HepG2 (cell line): ENCODE measurements around the gene IL2RA. TPM values are rescaled to one million over a fixed set of nuclear protein-coding genes. Genes with fewer than 3 reads are reported as not detected.
A peak's percentile ranks its signal among the peaks of the same experiment; 100 is the strongest.

Experiments used
- ATAC-seq: fragments of 200-7000 bp; cut with Tn5 transposase; 3 replicates; pipeline ENCODE4 v1.9.1; 2020; ENCODE audit warnings: mild to moderate bottlenecking, moderate library complexity
- BruUV-seq: library from RNA; stranded (reverse); fragments of 400-500 nt; replicated peaks from 2 replicates; lab custom pipeline; 2021; lab: Mats Ljungman, UMichigan
- CTCF ChIA-PET: fragments of 300-600 bp; formaldehyde crosslinking; extraction: SDS; loops from one replicate; lab custom pipeline; 2021; ENCODE audit warnings: low total read pairs, inconsistent platforms, low intra/inter-chr PET ratio; lab: Yijun Ruan, JAX
- POLR2A ChIA-PET: fragments of 350-600 bp; sonication (Branson Sonifier 250); formaldehyde crosslinking; loops from one replicate; lab custom pipeline; 2020; ENCODE audit warnings: antibody characterized with exemption, inconsistent platforms; lab: Yijun Ruan, JAX
- DNase-seq: peaks from one replicate; pipeline ENCODE4 v3.0.0-alpha.2; 2015; ENCODE audit warnings: low spot score
- FAIRE-seq: peaks from 3 replicates; lab custom pipeline; 2011; peaks lifted over from hg19 to GRCh38; lab: Jason Lieb, UNC
- H2AFZ ChIP-seq: one replicate; pipeline ENCODE4 v1.6.1; 2011; ENCODE audit warnings: low read length, inconsistent platforms
- H3K27ac ChIP-seq: fragments of 300-600 bp; 3 replicates; pipeline ENCODE4 v1.8.0; 2011; ENCODE audit warnings: mixed run types, mild to moderate bottlenecking, mixed read lengths, low read length, inconsistent platforms; ENCODE audit not compliant: insufficient read depth; ENCODE audit errors: extremely low read length
- H3K27me3 ChIP-seq, 2 experiments: fragments of 200-600 bp in 1 of 2; 2 replicates in 1 of 2; 3 replicates in 1 of 2; pipeline versions ENCODE4 v1.6.0 to v1.8.0; 2011; ENCODE audit warnings: low read length in 2 of 2, mild to moderate bottlenecking in 2 of 2, moderate library complexity in 2 of 2, inconsistent platforms in 1 of 2; ENCODE audit not compliant: insufficient read depth in 2 of 2, control insufficient read depth in 1 of 2
- H3K36me3 ChIP-seq, 2 experiments: fragments of 200-600 bp in 1 of 2; replicated peaks in 1 of 2; 2 replicates in 1 of 2; 3 replicates in 1 of 2; pipeline versions ENCODE4 v1.5.1 to v1.8.0; 2011; ENCODE audit warnings: low read length in 2 of 2, inconsistent platforms in 1 of 2; ENCODE audit not compliant: insufficient read depth in 2 of 2, control insufficient read depth in 1 of 2
- H3K4me1 ChIP-seq: 2 replicates; pipeline ENCODE4 v1.5.1; 2012; ENCODE audit warnings: low read length, inconsistent platforms; ENCODE audit not compliant: insufficient read depth
- H3K4me2 ChIP-seq: 2 replicates; pipeline ENCODE4 v1.6.0; 2011; ENCODE audit warnings: low read depth, low read length, inconsistent platforms
- H3K4me3 ChIP-seq, 3 experiments: fragments of 200-600 bp in 1 of 3; sonication (generic), shearing (Covaris generic) in 1 of 3; replicated peaks in 1 of 3; 2 replicates each; pipeline ENCODE4 v1.5.1; 2011 to 2016; ENCODE audit warnings: low read length in 3 of 3, inconsistent platforms in 2 of 3, low read depth in 2 of 3, mild to moderate bottlenecking in 2 of 3, control low read depth in 1 of 3, mixed read lengths in 1 of 3; ENCODE audit not compliant: insufficient read depth in 1 of 3
- H3K79me2 ChIP-seq: one replicate; pipeline ENCODE4 v1.6.1; 2011; ENCODE audit warnings: low read length, inconsistent platforms; ENCODE audit not compliant: insufficient read depth
- H3K9ac ChIP-seq: 2 replicates; pipeline ENCODE4 v1.6.0; 2011; ENCODE audit warnings: mild to moderate bottlenecking, low read depth, low read length, inconsistent platforms; ENCODE audit not compliant: insufficient read depth
- H3K9me3 ChIP-seq: 2 replicates; pipeline ENCODE4 v1.5.1; 2012; ENCODE audit warnings: mild to moderate bottlenecking, low read length
- H4K20me1 ChIP-seq: 2 replicates; pipeline ENCODE4 v1.6.0; 2011; ENCODE audit warnings: inconsistent platforms, mild to moderate bottlenecking, low read length, moderate library complexity; ENCODE audit not compliant: insufficient read depth
- ARNT2 ChIP-seq: sonication (generic); formaldehyde crosslinking; IDR thresholded peaks from 2 replicates; pipeline ENCODE4 v1.8.0; 2022; ENCODE audit warnings: mild to moderate bottlenecking, low read depth, missing genetic modification reagents, moderate library complexity
- RBM22 ChIP-seq: fragments of 200-400 bp; formaldehyde crosslinking; optimal IDR thresholded peaks from 2 replicates; pipeline ENCODE3; 2017; ENCODE audit warnings: mild to moderate bottlenecking, low read length, moderate library complexity
- TFE3 ChIP-seq: IDR thresholded peaks from 2 replicates; pipeline ENCODE4 v1.6.1; 2016
- ZNF883 ChIP-seq: sonication (generic); formaldehyde crosslinking; IDR thresholded peaks from 2 replicates; pipeline ENCODE4 v1.5.1; 2020; ENCODE audit warnings: mild to moderate bottlenecking, missing genetic modification reagents; ENCODE audit errors: not compliant biosample characterization
- ZSCAN12 ChIP-seq: sonication (generic); formaldehyde crosslinking; IDR thresholded peaks from 2 replicates; pipeline ENCODE4 v1.9.0; 2021; ENCODE audit warnings: mild to moderate bottlenecking, missing genetic modification reagents
- WGBS: methylation state at CpG from one replicate; pipeline ENCODE4 v1.1.6; 2017; ENCODE audit warnings: low lambda C conversion rate; 5-methylcytosine and 5-hydroxymethylcytosine counted together
- in situ Hi-C: cut with HindIII; loops from 2 replicates; pipeline ENCODE4 v1.10.0; 2017; ENCODE audit warnings: low pct_unique_long_range_greater_than_20kb; ENCODE audit not compliant: extremely low pct_ligation_motif_present
- intact Hi-C: fragments of 100-400 bp; cut with micrococcal nuclease; formaldehyde crosslinking; loops from one replicate; pipeline ENCODE4 v1.10.0; 2022; ENCODE audit not compliant: unreplicated experiment
- polyA plus RNA-seq, 8 experiments: library from polyadenylated mRNA; depleted of rRNA in 3 of 8; stranded (reverse) in 7 of 8; unstranded in 1 of 8; fragments of >200 nt; fragmentation: Illumina TruSeq in 4 of 8; extraction: Trizol in 4 of 8; gene quantifications; 2 replicates each; pipeline versions ENCODE4 v1.2.1 to v1.2.3, GENCODE V29; 2011 to 2016; ENCODE audit warnings: low read depth in 4 of 8, missing spikeins in 1 of 8, mixed read lengths in 1 of 8; ENCODE audit not compliant: insufficient read depth in 1 of 8
- total RNA-seq, 5 experiments: library from RNA; depleted of rRNA; stranded (reverse); fragments of >200 nt; fragmentation: Illumina TruSeq; extraction: Trizol; gene quantifications; 2 replicates each; pipeline ENCODE4 v1.2.3, GENCODE V29; 2016; ENCODE audit warnings: low read depth in 1 of 5

IL2RA gene
- total and polyA plus RNA-seq, 2 of the 13 experiments (the other 11 are each of a cell fraction or from before 2014, with no cell fraction given) = not detected

- Histone ChIP-seq H3K9ac (no peak overlapping the region), H3K27me3 (no peaks in the 10 kb centered on the region), H2AFZ (no peak overlapping the region), H3K9me3 (no peaks in the 10 kb centered on the region), H3K4me3 (no peak overlapping the region), H3K36me3 (peaks cover 19 to 74% of the 10 kb centered on the region in 2 experiments), H3K4me2 (no peak overlapping the region), H3K27ac (no peak overlapping the region), H4K20me1 (peaks cover 6% of the 10 kb centered on the region; the same call in 1 of the 2 replicates), H3K79me2 (peaks cover 30% of the 10 kb centered on the region), H3K4me1 (peaks cover 8% of the 10 kb centered on the region; the same call in 1 of the 2 replicates)
- DNase-seq (no peak), ATAC-seq (no peak), FAIRE-seq (no peak)
- intact Hi-C loops (no loop called here), in situ Hi-C loops (no loop called here)
- BruUV-seq = no TSS peak
- POLR2A ChIA-PET = no interaction called here
- WGBS = 99% methylated on average over 8 of the region's 8 CpGs
- TF ChIP-seq ARNT2 = no peak
- CTCF ChIA-PET = no interaction called here
Measured at GRCh38 chr10:6101181-6101580, 39.0 kb upstream of the IL2RA start.

- H3K9me3 ChIP-seq = no peaks in the 10 kb centered on the region
- H3K4me2 ChIP-seq = no peak overlapping the region
- H3K4me1 ChIP-seq = peaks cover 8% of the 10 kb centered on the region; the same call in 1 of the 2 replicates
- in situ Hi-C loops = no loop called here
- 0 out of 2 replicates have a peak, but pooled peaks cover 7% of the 10 kb centered on the region for H4K20me1 ChIP-seq
- DNase-seq (no peak), ATAC-seq (no peak), FAIRE-seq (no peak)
- WGBS = 96% methylated on average over 1 of the region's 1 CpG
- peaks cover 39% of the 10 kb centered on the region for H3K79me2 ChIP-seq
- no TSS peak for BruUV-seq
- no peak overlapping the region for H3K27ac ChIP-seq
- no peak overlapping the region for H3K4me3 ChIP-seq
- no peaks in the 10 kb centered on the region for H3K27me3 ChIP-seq
- H3K36me3 ChIP-seq = peaks cover 21 to 71% of the 10 kb centered on the region in 2 experiments
- no peak overlapping the region for H2AFZ ChIP-seq
- intact Hi-C loops = no loop called here
- ChIA-PET POLR2A (no interaction called here), CTCF (no interaction called here)
- H3K9ac ChIP-seq = no peak overlapping the region
- no peak for TF ChIP-seq ZNF883 (CRISPR knock-in tag)
- TF ChIP-seq TFE3 (CRISPR knock-in tag) = no peak
- TF ChIP-seq ZSCAN12 (CRISPR knock-in tag) = no peak
- peak; percentile 20 for TF ChIP-seq RBM22
- TF ChIP-seq, all 625 proteins: peak for 1
Measured at GRCh38 chr10:6100370-6100769, 38.2 kb upstream of the IL2RA start.
